ENCODE measurements around the gene SGIP1.

The SGIP1 gene

GRCh38 chr1:66533804-66534740, at the start of gene SGIP1:
SGIP1 (plus strand) TSS chr1:66534153; CDS start chr1:66534359, 206 bp downstream.
- DNase-seq: no peak

GRCh38 chr1:66489151-66489550, 44.8 kb upstream of the SGIP1 start:
- DNase-seq: no peak

GRCh38 chr1:66489972-66490601, 43.9 kb upstream of the SGIP1 start:
- DNase-seq: no peak

GRCh38 chr1:66490816-66491215, 43.1 kb upstream of the SGIP1 start:
- no peak for DNase-seq

GRCh38 chr1:66492424-66492823, 41.5 kb upstream of the SGIP1 start:
- no peak for DNase-seq

- no peak for DNase-seq
Measured at GRCh38 chr1:66493731-66494130, 40.2 kb upstream of the SGIP1 start.

GRCh38 chr1:66494482-66494881, 39.5 kb upstream of the SGIP1 start:
- no peak for DNase-seq

- no peak for DNase-seq
Measured at GRCh38 chr1:66495495-66495894, 38.5 kb upstream of the SGIP1 start.

GRCh38 chr1:66497910-66498309, 36.0 kb upstream of the SGIP1 start:
- DNase-seq: no peak

GRCh38 chr1:66500301-66500700, 33.7 kb upstream of the SGIP1 start:
- DNase-seq: no peak

- DNase-seq: no peak
Measured at GRCh38 chr1:66502086-66502485, 31.9 kb upstream of the SGIP1 start.

- peak; percentile 32 to 54 for DNase-seq
Measured at GRCh38 chr1:66503841-66504470, 30.0 kb upstream of the SGIP1 start.

GRCh38 chr1:66505671-66506392, 28.1 kb upstream of the SGIP1 start:
- DNase-seq: no peak

- no peak for DNase-seq
Measured at GRCh38 chr1:66506393-66506687, 27.6 kb upstream of the SGIP1 start.

- no peak for DNase-seq
Measured at GRCh38 chr1:66506991-66507390, 27.0 kb upstream of the SGIP1 start.

- no peak for DNase-seq
Measured at GRCh38 chr1:66510407-66510806, 23.5 kb upstream of the SGIP1 start.

- DNase-seq: no peak
Measured at GRCh38 chr1:66511118-66511517, 22.8 kb upstream of the SGIP1 start.

GRCh38 chr1:66517959-66518358, 16.0 kb upstream of the SGIP1 start:
- no peak for DNase-seq

GRCh38 chr1:66518654-66519053, 15.3 kb upstream of the SGIP1 start:
- no peak for DNase-seq

- DNase-seq: no peak
Measured at GRCh38 chr1:66519992-66520391, 14.0 kb upstream of the SGIP1 start.

- DNase-seq: no peak
Measured at GRCh38 chr1:66520655-66521054, 13.3 kb upstream of the SGIP1 start.

GRCh38 chr1:66521721-66522365, 12.1 kb upstream of the SGIP1 start:
- no peak for DNase-seq

- DNase-seq: no peak
Measured at GRCh38 chr1:66523562-66523961, 10.4 kb upstream of the SGIP1 start.

All from AML-193 (cell line).